Astrocyte (in vitro differentiated cells and primary cell): ENCODE measurements around the gene TESK2. TPM values are rescaled to one million over a fixed set of nuclear protein-coding genes. Genes with fewer than 3 reads are reported as not detected.

ENCODE experiments used
- DNase-seq: peaks from one replicate; pipeline ENCODE4 v3.0.0-alpha.2; 2010; ENCODE audit warnings: low read depth
- FAIRE-seq: peaks from 2 replicates; lab custom pipeline; 2011; peaks lifted over from hg19 to GRCh38; lab: Jason Lieb, UNC
- H2AFZ ChIP-seq: 2 replicates; pipeline ENCODE4 v1.6.0; 2012; ENCODE audit warnings: low read depth, low read length, inconsistent platforms
- H3K27ac ChIP-seq: 2 replicates; pipeline ENCODE4 v1.5.1; 2011; ENCODE audit warnings: low read depth, low read length, inconsistent platforms
- H3K27me3 ChIP-seq: 2 replicates; pipeline ENCODE4 v1.6.0; 2011; ENCODE audit warnings: low read length, inconsistent platforms; ENCODE audit not compliant: insufficient read depth
- H3K36me3 ChIP-seq: 2 replicates; pipeline ENCODE4 v1.5.1; 2011; ENCODE audit warnings: low read length, inconsistent platforms; ENCODE audit not compliant: insufficient read depth
- H3K4me1 ChIP-seq: 2 replicates; pipeline ENCODE4 v1.5.1; 2011; ENCODE audit warnings: low read length, inconsistent platforms; ENCODE audit not compliant: insufficient read depth
- H3K4me2 ChIP-seq: 2 replicates; pipeline ENCODE4 v1.6.0; 2012; ENCODE audit warnings: low read length, inconsistent platforms
- H3K4me3 ChIP-seq: 2 replicates; pipeline ENCODE4 v1.5.1; 2011; ENCODE audit warnings: low read depth, mild to moderate bottlenecking, low read length, inconsistent platforms; ENCODE audit not compliant: insufficient read depth
- H3K79me2 ChIP-seq: 2 replicates; pipeline ENCODE4 v1.6.0; 2012; ENCODE audit warnings: mild to moderate bottlenecking, low read length, inconsistent platforms; ENCODE audit not compliant: insufficient read depth
- H3K9ac ChIP-seq: 2 replicates; pipeline ENCODE4 v1.6.0; 2012; ENCODE audit warnings: mild to moderate bottlenecking, low read length, inconsistent platforms
- H3K9me3 ChIP-seq: 2 replicates; pipeline ENCODE4 v1.5.1; 2012; ENCODE audit warnings: low read depth, mild to moderate bottlenecking, low read length, inconsistent platforms; ENCODE audit not compliant: insufficient read depth
- H4K20me1 ChIP-seq: 2 replicates; pipeline ENCODE4 v1.6.0; 2012; ENCODE audit warnings: low read length, inconsistent platforms; ENCODE audit not compliant: insufficient read depth
- H3K27ac Mint-ChIP-seq: one replicate; pipeline ENCODE4 v1.8.0; 2021; ENCODE audit warnings: mild to moderate bottlenecking, mixed read lengths; ENCODE audit not compliant: unreplicated experiment
- H3K27me3 Mint-ChIP-seq: one replicate; pipeline ENCODE4 v1.8.0; 2021; ENCODE audit warnings: low read depth, mixed read lengths; ENCODE audit not compliant: unreplicated experiment
- H3K36me3 Mint-ChIP-seq: one replicate; pipeline ENCODE4 v1.8.0; 2021; ENCODE audit warnings: low read depth, mixed read lengths; ENCODE audit not compliant: unreplicated experiment
- H3K4me1 Mint-ChIP-seq: one replicate; pipeline ENCODE4 v1.8.0; 2021; ENCODE audit warnings: low read depth, mixed read lengths; ENCODE audit not compliant: unreplicated experiment
- H3K4me3 Mint-ChIP-seq: one replicate; pipeline ENCODE4 v1.8.0; 2021; ENCODE audit warnings: mild to moderate bottlenecking, moderate library complexity, mixed read lengths; ENCODE audit not compliant: unreplicated experiment
- H3K9me3 Mint-ChIP-seq: one replicate; pipeline ENCODE4 v1.8.0; 2021; ENCODE audit warnings: mild to moderate bottlenecking, mixed read lengths; ENCODE audit not compliant: unreplicated experiment
- EZH2 ChIP-seq: IDR thresholded peaks from 2 replicates; pipeline ENCODE4 v1.6.1; 2012; ENCODE audit warnings: mild to moderate bottlenecking, low read length, inconsistent platforms; ENCODE audit not compliant: insufficient read depth
- total RNA-seq: library from RNA; stranded (reverse); gene quantifications from 2 replicates; pipeline ENCODE4 v1.2.1, GENCODE V29; 2021
- TF ChIP-seq, protein P1 (sequence below): IDR thresholded peaks from 2 replicates; pipeline ENCODE4 v1.5.1; 2011; ENCODE audit warnings: low read depth, mild to moderate bottlenecking, inconsistent platforms, low read length, moderate library complexity; ENCODE audit not compliant: insufficient read depth

Gene TESK2
- total RNA-seq, 1 donor from 2014 or later = 1.7 TPM

DNA sequence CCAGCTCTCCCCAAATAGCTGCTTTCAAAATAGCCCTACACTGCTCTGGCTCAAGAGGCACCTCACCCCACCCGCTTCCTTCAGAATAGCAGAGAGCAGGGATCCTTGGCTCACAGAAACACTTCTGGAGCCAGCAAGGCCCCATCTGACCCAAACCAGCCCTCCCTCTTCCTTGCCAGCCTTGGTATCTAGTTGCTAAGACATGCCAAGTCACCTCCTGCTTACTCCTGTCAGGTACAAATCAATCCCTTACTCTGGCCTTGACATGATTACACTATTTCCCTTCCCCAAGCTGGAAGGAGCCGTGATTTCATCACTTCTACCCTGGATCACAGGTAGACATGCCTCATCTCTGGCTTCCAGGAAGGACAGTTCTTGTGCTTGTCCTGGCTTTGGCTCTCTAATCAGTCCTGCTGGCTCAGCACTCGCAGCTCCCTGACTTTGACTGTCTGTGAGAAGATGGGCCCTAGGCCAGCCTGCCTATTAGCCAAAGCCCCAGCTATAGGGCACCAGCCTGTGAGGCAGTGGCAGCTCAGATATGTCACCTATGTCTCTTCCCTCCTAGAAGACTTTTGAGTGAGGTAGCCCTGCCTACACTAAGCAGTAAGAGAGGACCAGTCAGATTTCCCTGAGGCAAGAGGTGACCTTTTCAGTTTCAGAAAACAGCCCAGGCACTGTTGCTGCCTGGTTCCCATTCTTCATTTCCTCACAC lies 141.8 kb downstream of the TESK2 start:
- H3K27me3 Mint-ChIP-seq = no peaks in the 10 kb centered on the region
- H3K36me3 Mint-ChIP-seq = peaks cover 13% of the 10 kb centered on the region
- peak overlapping the region; percentile 87 for H3K27ac Mint-ChIP-seq
- no peaks in the 10 kb centered on the region for H3K79me2 ChIP-seq
- H3K9me3 ChIP-seq = no peaks in the 10 kb centered on the region
- DNase-seq = no peak
- FAIRE-seq = no peak
- no peak overlapping the region for H3K27ac ChIP-seq
- no peaks in the 10 kb centered on the region for H4K20me1 ChIP-seq
- no peak for TF ChIP-seq EZH2
- TF ChIP-seq, protein P1, sequence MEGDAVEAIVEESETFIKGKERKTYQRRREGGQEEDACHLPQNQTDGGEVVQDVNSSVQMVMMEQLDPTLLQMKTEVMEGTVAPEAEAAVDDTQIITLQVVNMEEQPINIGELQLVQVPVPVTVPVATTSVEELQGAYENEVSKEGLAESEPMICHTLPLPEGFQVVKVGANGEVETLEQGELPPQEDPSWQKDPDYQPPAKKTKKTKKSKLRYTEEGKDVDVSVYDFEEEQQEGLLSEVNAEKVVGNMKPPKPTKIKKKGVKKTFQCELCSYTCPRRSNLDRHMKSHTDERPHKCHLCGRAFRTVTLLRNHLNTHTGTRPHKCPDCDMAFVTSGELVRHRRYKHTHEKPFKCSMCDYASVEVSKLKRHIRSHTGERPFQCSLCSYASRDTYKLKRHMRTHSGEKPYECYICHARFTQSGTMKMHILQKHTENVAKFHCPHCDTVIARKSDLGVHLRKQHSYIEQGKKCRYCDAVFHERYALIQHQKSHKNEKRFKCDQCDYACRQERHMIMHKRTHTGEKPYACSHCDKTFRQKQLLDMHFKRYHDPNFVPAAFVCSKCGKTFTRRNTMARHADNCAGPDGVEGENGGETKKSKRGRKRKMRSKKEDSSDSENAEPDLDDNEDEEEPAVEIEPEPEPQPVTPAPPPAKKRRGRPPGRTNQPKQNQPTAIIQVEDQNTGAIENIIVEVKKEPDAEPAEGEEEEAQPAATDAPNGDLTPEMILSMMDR = no peak
- no peaks in the 10 kb centered on the region for H3K9me3 Mint-ChIP-seq
- H3K4me2 ChIP-seq = no peak overlapping the region
- H3K36me3 ChIP-seq = peaks cover 5% of the 10 kb centered on the region
- H3K4me1 ChIP-seq = peaks cover 5% of the 10 kb centered on the region
- no peaks in the 10 kb centered on the region for H3K27me3 ChIP-seq
- no peak overlapping the region for H3K4me3 ChIP-seq
- H3K4me1 Mint-ChIP-seq = peaks cover 17% of the 10 kb centered on the region
- H3K9ac ChIP-seq = no peak overlapping the region
- H3K4me3 Mint-ChIP-seq = no peak overlapping the region
- no peak overlapping the region for H2AFZ ChIP-seq

DNA sequence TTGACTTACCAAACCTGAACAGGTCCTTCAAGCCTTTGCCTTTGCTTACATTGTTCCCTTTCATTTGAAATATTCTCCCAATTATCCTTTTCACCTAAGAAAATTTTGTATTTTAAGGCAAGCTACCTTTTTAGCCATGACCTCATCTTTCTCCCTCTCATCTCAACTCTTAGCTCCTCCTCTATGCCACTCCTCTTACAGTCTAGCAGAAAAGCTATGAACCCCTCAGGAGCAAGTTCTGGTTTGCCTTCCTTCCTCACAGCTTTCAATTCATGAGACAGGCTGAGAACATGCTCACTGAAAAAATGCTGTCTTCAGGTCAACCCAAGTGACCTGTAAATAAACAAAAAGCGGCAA lies 142.4 kb downstream of the TESK2 start:
- no peaks in the 10 kb centered on the region for H3K79me2 ChIP-seq
- H3K4me2 ChIP-seq = peak overlapping the region; percentile 31
- TF ChIP-seq, protein P1 = no peak
- no peak for TF ChIP-seq EZH2
- DNase-seq = no peak
- no peaks in the 10 kb centered on the region for H4K20me1 ChIP-seq
- H3K4me3 Mint-ChIP-seq = no peak overlapping the region
- H3K27ac ChIP-seq = no peak overlapping the region
- H3K36me3 Mint-ChIP-seq = peaks cover 13% of the 10 kb centered on the region
- no peaks in the 10 kb centered on the region for H3K27me3 Mint-ChIP-seq
- H3K4me1 ChIP-seq = peaks cover 5% of the 10 kb centered on the region
- no peaks in the 10 kb centered on the region for H3K27me3 ChIP-seq
- H3K9me3 ChIP-seq = no peaks in the 10 kb centered on the region
- H3K4me1 Mint-ChIP-seq = peaks cover 17% of the 10 kb centered on the region
- FAIRE-seq = no peak
- no peak overlapping the region for H3K4me3 ChIP-seq
- no peak overlapping the region for H2AFZ ChIP-seq
- H3K9me3 Mint-ChIP-seq = no peaks in the 10 kb centered on the region
- H3K36me3 ChIP-seq = peaks cover 10% of the 10 kb centered on the region
- H3K9ac ChIP-seq = no peak overlapping the region
- H3K27ac Mint-ChIP-seq = peak overlapping the region; percentile 83

DNA sequence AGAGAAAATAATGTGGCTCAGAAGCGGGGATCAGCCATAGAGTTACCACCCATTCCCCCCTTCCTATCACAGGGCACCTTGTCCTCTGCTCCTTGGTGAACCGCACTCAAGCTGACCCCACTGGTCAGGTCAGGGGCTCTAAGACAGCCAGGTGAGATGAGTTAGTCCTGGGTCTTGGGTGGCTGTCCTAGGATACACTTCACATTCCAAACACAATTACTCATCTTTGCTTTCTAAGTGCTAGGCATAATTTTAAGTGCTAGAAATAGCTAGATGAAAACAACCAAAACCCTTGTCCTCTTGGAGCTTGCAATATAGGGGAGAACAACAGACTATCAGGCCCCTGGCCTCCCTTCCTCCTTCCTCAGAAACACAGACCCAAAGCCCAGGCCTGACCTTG lies 142.9 kb downstream of the TESK2 start:
- DNase-seq = peak; percentile 22
- peaks cover 10% of the 10 kb centered on the region for H3K36me3 Mint-ChIP-seq
- peaks cover 17% of the 10 kb centered on the region for H3K4me1 Mint-ChIP-seq
- Histone ChIP-seq H3K36me3 (peaks cover 15% of the 10 kb centered on the region), H4K20me1 (no peaks in the 10 kb centered on the region), H3K9ac (no peak overlapping the region), H3K9me3 (no peaks in the 10 kb centered on the region), H2AFZ (no peak overlapping the region), H3K27ac (no peak overlapping the region), H3K79me2 (no peaks in the 10 kb centered on the region), H3K4me1 (peaks cover 5% of the 10 kb centered on the region), H3K4me3 (no peak overlapping the region), H3K4me2 (peak overlapping the region; percentile 31), H3K27me3 (no peaks in the 10 kb centered on the region)
- TF ChIP-seq, protein P1 = no peak
- no peak for TF ChIP-seq EZH2
- H3K4me3 Mint-ChIP-seq = no peak overlapping the region
- H3K27me3 Mint-ChIP-seq = no peaks in the 10 kb centered on the region
- no peak for FAIRE-seq
- H3K27ac Mint-ChIP-seq = peak overlapping the region; percentile 83
- H3K9me3 Mint-ChIP-seq = no peaks in the 10 kb centered on the region
